GM12878 (cell line): ENCODE data around the gene TADA3. TPM values are rescaled to one million over a fixed set of nuclear protein-coding genes. Genes with fewer than 3 reads are reported as not detected.

Experiments
- ATAC-seq: fragments of 200-7000 bp; cut with Tn5 transposase; 3 replicates; pipeline ENCODE4 v1.9.1; 2020; ENCODE audit warnings: mild to moderate bottlenecking, moderate library complexity
- BruUV-seq: library from RNA; stranded (reverse); fragments of 400-500 nt; replicated peaks from 2 replicates; lab custom pipeline; 2021; lab: Mats Ljungman, UMichigan
- CTCF ChIA-PET: fragments of 300-600 bp; sonication (Branson Sonifier 250); formaldehyde crosslinking; extraction: SDS; loops from one replicate; lab custom pipeline; 2021; ENCODE audit warnings: inconsistent platforms; lab: Yijun Ruan, JAX
- POLR2A ChIA-PET: fragments of 350-600 bp; formaldehyde crosslinking; extraction: SDS; loops from one replicate; lab custom pipeline; 2021; ENCODE audit warnings: inconsistent platforms; lab: Charles Lee
- RAD21 ChIA-PET: fragments of 300-600 bp; sonication (Branson Sonifier 250); formaldehyde crosslinking; loops from one replicate; lab custom pipeline; 2023; ENCODE audit warnings: antibody characterized with exemption; ENCODE audit not compliant: unreplicated experiment; lab: Charles Lee
- SMC1A ChIA-PET: fragments of 300-600 bp; sonication (Branson Sonifier 250); formaldehyde crosslinking; loops from one replicate; lab custom pipeline; 2023; ENCODE audit not compliant: unreplicated experiment, uncharacterized antibody; lab: Charles Lee
- DNase-seq: peaks from one replicate; pipeline ENCODE4 v3.0.0-alpha.2; 2011; ENCODE audit warnings: low read depth, low spot score
- FAIRE-seq: peaks from 3 replicates; lab custom pipeline; 2011; peaks lifted over from hg19 to GRCh38; lab: Jason Lieb, UNC
- H2AFZ ChIP-seq: 2 replicates; pipeline ENCODE4 v1.6.0; 2011; ENCODE audit warnings: low read depth, low read length, control low read depth; ENCODE audit not compliant: control insufficient read depth
- H3K27ac ChIP-seq: 2 replicates; pipeline ENCODE4 v1.5.1; 2011; ENCODE audit warnings: control low read depth; ENCODE audit not compliant: control insufficient read depth, insufficient read depth
- H3K27me3 ChIP-seq, 2 experiments: replicated peaks in 1 of 2; 2 replicates each; pipeline versions ENCODE4 v1.6.0 to v1.6.1; 2011; ENCODE audit warnings: low read length in 1 of 2; ENCODE audit not compliant: control insufficient read depth in 2 of 2, insufficient read depth in 2 of 2
- H3K36me3 ChIP-seq, 2 experiments: 2 replicates each; pipeline ENCODE4 v1.5.1; 2011; ENCODE audit warnings: low read length in 1 of 2; ENCODE audit not compliant: control insufficient read depth in 2 of 2, insufficient read depth in 2 of 2
- H3K4me1 ChIP-seq: 2 replicates; pipeline ENCODE4 v1.6.1; 2011; ENCODE audit warnings: mild to moderate bottlenecking, low read length, moderate library complexity, mixed read lengths; ENCODE audit not compliant: control insufficient read depth, insufficient read depth
- H3K4me2 ChIP-seq: 2 replicates; pipeline ENCODE4 v1.6.0; 2011; ENCODE audit warnings: control low read depth; ENCODE audit not compliant: control insufficient read depth, insufficient read depth
- H3K4me3 ChIP-seq: fragments of 200-600 bp; sonication (generic); 2 replicates; pipeline ENCODE4 v1.5.1; 2016
- H3K79me2 ChIP-seq: 2 replicates; pipeline ENCODE4 v1.6.0; 2011; ENCODE audit warnings: low read length; ENCODE audit not compliant: control insufficient read depth, insufficient read depth
- H3K9ac ChIP-seq: 2 replicates; pipeline ENCODE4 v1.8.0; 2011; ENCODE audit warnings: low read length, control low read depth, mixed read lengths; ENCODE audit not compliant: control insufficient read depth, insufficient read depth
- H3K9me3 ChIP-seq: replicated peaks from 3 replicates; pipeline ENCODE4 v1.5.1; 2011; ENCODE audit warnings: mild to moderate bottlenecking, low read length; ENCODE audit not compliant: control insufficient read depth, insufficient read depth
- H4K20me1 ChIP-seq: 2 replicates; pipeline ENCODE4 v1.6.0; 2011; ENCODE audit not compliant: control insufficient read depth, insufficient read depth
- HDAC6 ChIP-seq: fragments of 200-600 bp; sonication (generic); IDR thresholded peaks from one replicate; pipeline ENCODE4 v1.8.0; 2017; ENCODE audit warnings: antibody characterized with exemption; ENCODE audit not compliant: unreplicated experiment
- NR2F1 ChIP-seq: fragments of 450-650 bp; conservative IDR thresholded peaks from 2 replicates; pipeline ENCODE4 v1.6.1; 2017; ENCODE audit warnings: mild to moderate bottlenecking
- POLR2AphosphoS2 ChIP-seq: IDR thresholded peaks from 2 replicates; pipeline ENCODE4 v1.6.1; 2011; ENCODE audit warnings: low read depth, mild to moderate bottlenecking, low read length, improper control_type of control experiment, moderate library complexity
- POLR2AphosphoS5 ChIP-seq: IDR thresholded peaks from 2 replicates; pipeline ENCODE4 v1.6.1; 2011; ENCODE audit warnings: mild to moderate bottlenecking, low read length, inconsistent platforms
- RELA ChIP-seq: fragments of 450-650 bp; IDR thresholded peaks from 2 replicates; pipeline ENCODE4 v1.8.0; 2014; ENCODE audit warnings: borderline replicate concordance; ENCODE audit not compliant: partially characterized antibody
- RELB ChIP-seq: fragments of 450-650 bp; IDR thresholded peaks from 2 replicates; pipeline ENCODE4 v1.6.1; 2017; ENCODE audit warnings: low read depth, mild to moderate bottlenecking, moderate library complexity
- TAF1 ChIP-seq: IDR thresholded peaks from 2 replicates; pipeline ENCODE4 v1.6.1; 2011; ENCODE audit warnings: mild to moderate bottlenecking, low read depth, low read length, borderline replicate concordance
- ZNF687 ChIP-seq: fragments of 450-650 bp; IDR thresholded peaks from 2 replicates; pipeline ENCODE4 v1.6.1; 2017; ENCODE audit warnings: mild to moderate bottlenecking, moderate library complexity
- WGBS: methylation state at CpG from one replicate; pipeline ENCODE4 v1.1.6; 2016; ENCODE audit warnings: low lambda C conversion rate; ENCODE audit not compliant: insufficient replicate concordance, insufficient coverage; ENCODE audit errors: missing lambda C conversion rate; 5-methylcytosine and 5-hydroxymethylcytosine counted together
- in situ Hi-C: fragments of 300-500 bp; cut with MboI; formaldehyde crosslinking; loops from 9 replicates; pipeline ENCODE4 v1.14.3; 2018; ENCODE audit warnings: mixed read lengths
- intact Hi-C: fragments of 100-400 bp; cut with micrococcal nuclease; formaldehyde crosslinking; loops from one replicate; pipeline ENCODE4 v1.14.2; 2022; ENCODE audit not compliant: unreplicated experiment
- polyA plus RNA-seq, 11 experiments: library from polyadenylated mRNA; depleted of rRNA in 4 of 11; unstranded in 6 of 11; stranded (reverse) in 5 of 11; fragments of >200 nt; fragmentation: Nextera tagmentation in 4 of 11; fragmentation: Illumina TruSeq in 1 of 11; extraction: Ambion mirVana in 4 of 11; extraction: Trizol in 1 of 11; gene quantifications; 1 replicate in 1 of 11; 2 replicates in 10 of 11; pipeline versions ENCODE4 v1.2.1 to v1.2.3, GENCODE V29; 2011 to 2016; ENCODE audit warnings: inconsistent platforms in 2 of 11, missing spikeins in 2 of 11, low read depth in 1 of 11
- total RNA-seq, 4 experiments: library from RNA; depleted of rRNA in 3 of 4; stranded (reverse); fragments of >200 nt in 3 of 4; fragmentation: Illumina TruSeq in 1 of 4; extraction: Trizol in 1 of 4; gene quantifications; 2 replicates each; pipeline versions ENCODE4 v1.2.1 to v1.2.3, GENCODE V29; 2013 to 2021

TADA3 gene
- total and polyA plus RNA-seq, 10 of the 15 experiments (the other 5 are each of a cell fraction or from before 2014, with no cell fraction given), result 2.6 to 71.2 (median 51.0) TPM

GRCh38 chr3:9810433-9810770, 18.1 kb upstream of the TADA3 start:
- no peaks in the 10 kb centered on the region for H3K27me3 ChIP-seq
- no peak overlapping the region for H3K27ac ChIP-seq
- ChIA-PET POLR2A (no interaction called here), SMC1A (no interaction called here), CTCF (no interaction called here), RAD21 (interaction anchor here (2.0 kb wide), 1 partner anchor 28 kb away, joined by 6 read pairs; no protein-coding TSS in a partner anchor)
- H3K36me3 ChIP-seq, result peaks cover 10 to 17% of the 10 kb centered on the region in 2 experiments; a peak in 3 of 4 replicates
- ATAC-seq (no peak), FAIRE-seq (no peak), DNase-seq (no peak)
- BruUV-seq, result no TSS peak
- intact Hi-C loops, result no loop called here
- no peaks in the 10 kb centered on the region for H4K20me1 ChIP-seq
- H3K4me2 ChIP-seq, result peak overlapping the region; percentile 90
- H3K9me3 ChIP-seq, result no peaks in the 10 kb centered on the region
- TF ChIP-seq POLR2AphosphoS5 (0 out of 2 replicates have a peak, but pooled peaks have one; percentile 9), RELB (no peak)
- H3K4me3 ChIP-seq, result peak overlapping the region; percentile 81; the same call in 1 of the 2 replicates
- peak overlapping the region; percentile 52 for H2AFZ ChIP-seq
- no peaks in the 10 kb centered on the region for H3K79me2 ChIP-seq
- H3K9ac ChIP-seq, result peak overlapping the region; percentile 80
- in situ Hi-C loops, result no loop called here
- WGBS, result 50% methylated on average over 18 of the region's 18 CpGs
- peaks cover 13% of the 10 kb centered on the region for H3K4me1 ChIP-seq

GRCh38 chr3:9809615-9810432, 17.6 kb upstream of the TADA3 start, which contains the start of gene TTLL3:
TSS of gene TTLL3 (plus strand) at chr3:9810262. CDS start at chr3:9810662, 400 bp downstream.
- ChIA-PET CTCF (interaction anchor here (1.0 kb wide), 1 partner anchor 34 kb away, joined by 3 read pairs; the partner anchor contains the start of gene RPUSD3), SMC1A (interaction anchor here (1.1 kb wide), 1 partner anchor 28 kb away, joined by 3 read pairs; no protein-coding TSS in a partner anchor), RAD21 (interaction anchor here (2.0 kb wide), 1 partner anchor 27 kb away, joined by 6 read pairs; no protein-coding TSS in a partner anchor), POLR2A (interaction anchor here (0.6 kb wide), 1 partner anchor 456 kb away, joined by 3 read pairs; no protein-coding TSS in a partner anchor)
- Histone ChIP-seq H3K27me3 (no peaks in the 10 kb centered on the region), H3K4me2 (peak within 1 kb of the TSS; percentile 90), H3K9ac (peak within 1 kb of the TSS; percentile 80), H3K27ac (peak within 1 kb of the TSS; percentile 75), H3K4me1 (peaks cover 13% of the 10 kb centered on the region), H3K79me2 (no peaks in the 10 kb centered on the region), H4K20me1 (no peaks in the 10 kb centered on the region), H3K36me3 (peaks cover 12 to 22% of the 10 kb centered on the region in 2 experiments), H3K9me3 (no peaks in the 10 kb centered on the region), H2AFZ (peak within 1 kb of the TSS; percentile 52), H3K4me3 (peak within 1 kb of the TSS; percentile 81)
- in situ Hi-C loops, result no loop called here
- BruUV-seq, result no TSS peak
- DNase-seq (no peak), ATAC-seq (peak; percentile 74), FAIRE-seq (no peak)
- intact Hi-C loops, result loop anchor here (5.0 kb wide), 1 partner anchor 78 kb away; the partner anchor contains the start of gene BRPF1
- 2% methylated on average over 37 of the region's 76 CpGs for WGBS
- TF ChIP-seq POLR2AphosphoS2 (peak; percentile 69; the same call in 1 of the 2 replicates), ZNF687 (peak; percentile 68), RELA (no peak), HDAC6 (peak; percentile 29), POLR2AphosphoS5 (peak; percentile 81), NR2F1 (0 out of 2 replicates have a peak, but pooled peaks have one; percentile 35), TAF1 (0 out of 2 replicates have a peak, but pooled peaks have one; percentile 15)
